Cardiac muscle cell (in vitro differentiated cells and primary cell): ENCODE results near the gene PEX11B. TPM values are rescaled to one million over a fixed set of nuclear protein-coding genes. Genes with fewer than 3 reads are reported as not detected.

Experiments used
- DNase-seq, 2 donors: peaks; one replicate each; pipeline versions ENCODE4 v3.0.0 to v3.0.0-alpha.2; 2010 to 2017; ENCODE audit warnings: low read depth in 1 of 2, low spot score in 1 of 2
- H3K27ac ChIP-seq: fragments of 200-600 bp; sonication (generic); 2 replicates; pipeline ENCODE4 v1.5.1; 2016
- H3K27me3 ChIP-seq: fragments of 200-600 bp; sonication (generic); 2 replicates; pipeline ENCODE4 v1.6.0; 2016; ENCODE audit warnings: control low read depth
- H3K36me3 ChIP-seq: fragments of 200-600 bp; sonication (generic); 2 replicates; pipeline ENCODE4 v1.5.1; 2016; ENCODE audit warnings: control low read depth
- H3K4me1 ChIP-seq: fragments of 200-600 bp; sonication (generic); 2 replicates; pipeline ENCODE4 v1.8.1; 2017; ENCODE audit warnings: low read depth, mild to moderate bottlenecking, mixed run types
- H3K4me3 ChIP-seq: fragments of 200-600 bp; sonication (generic); 2 replicates; pipeline ENCODE4 v1.5.1; 2016; ENCODE audit warnings: mild to moderate bottlenecking
- H3K9me3 ChIP-seq: fragments of 200-600 bp; sonication (generic); 2 replicates; pipeline ENCODE4 v1.5.1; 2017; ENCODE audit warnings: low read depth, mild to moderate bottlenecking, control low read depth
- CTCF ChIP-seq: IDR thresholded peaks from 2 replicates; pipeline ENCODE4 v1.5.1; 2012; ENCODE audit warnings: low read depth, mild to moderate bottlenecking, low read length
- polyA plus RNA-seq: library from polyadenylated mRNA; unstranded; fragments of >200 nt; fragmentation: Nextera tagmentation; extraction: Ambion mirVana; gene quantifications from 2 replicates; pipeline ENCODE4 v1.2.1, GENCODE V29; 2016
- total RNA-seq: library from RNA; depleted of rRNA; stranded (reverse); fragments of >200 nt; gene quantifications from 2 replicates; pipeline ENCODE4 v1.2.3, GENCODE V29; 2016

Gene PEX11B
- total and polyA plus RNA-seq, 2 experiments from 2014 or later = 28.2 to 42.3 TPM

- H3K27ac ChIP-seq = no peak within 1 kb of the TSS
- no peaks in the 10 kb centered on the region for H3K4me1 ChIP-seq
- H3K27me3 ChIP-seq = peaks cover 26% of the 10 kb centered on the region
- peak within 1 kb of the TSS; percentile 46 for H3K4me3 ChIP-seq
- TF ChIP-seq CTCF = no peak
- H3K36me3 ChIP-seq = no peaks in the 10 kb centered on the region
- DNase-seq = peak; percentile 65 to 88
- H3K9me3 ChIP-seq = no peaks in the 10 kb centered on the region
These were observed 32.7 kb downstream of the PEX11B start, which contains the start of gene ANKRD35 for GRCh38 chr1:145885738-145886287. Gene ANKRD35 (minus strand): TSS chr1:145885866. CDS start chr1:145885758, 108 bp downstream.

GRCh38 chr1:145884675-145885074, 33.8 kb downstream of the PEX11B start:
- no peak overlapping the region for H3K4me3 ChIP-seq
- H3K27ac ChIP-seq = no peak overlapping the region
- H3K4me1 ChIP-seq = peaks cover 5% of the 10 kb centered on the region
- no peaks in the 10 kb centered on the region for H3K36me3 ChIP-seq
- no peaks in the 10 kb centered on the region for H3K9me3 ChIP-seq
- peaks cover 26% of the 10 kb centered on the region for H3K27me3 ChIP-seq
- TF ChIP-seq CTCF = no peak
- peak in 1 of 2 donors; percentile 59 for DNase-seq

GRCh38 chr1:145879775-145880174, 38.7 kb downstream of the PEX11B start:
- peaks cover 8% of the 10 kb centered on the region for H3K4me1 ChIP-seq
- H3K9me3 ChIP-seq = no peaks in the 10 kb centered on the region
- no peak overlapping the region for H3K4me3 ChIP-seq
- TF ChIP-seq CTCF = no peak
- peaks cover 20% of the 10 kb centered on the region for H3K27me3 ChIP-seq
- H3K36me3 ChIP-seq = no peaks in the 10 kb centered on the region
- no peak overlapping the region for H3K27ac ChIP-seq
- no peak for DNase-seq

GRCh38 chr1:145878724-145879123, 39.8 kb downstream of the PEX11B start:
- no peak overlapping the region for H3K27ac ChIP-seq
- H3K27me3 ChIP-seq = peaks cover 12% of the 10 kb centered on the region
- no peak overlapping the region for H3K4me3 ChIP-seq
- no peaks in the 10 kb centered on the region for H3K9me3 ChIP-seq
- no peak for TF ChIP-seq CTCF
- no peaks in the 10 kb centered on the region for H3K36me3 ChIP-seq
- DNase-seq = no peak
- H3K4me1 ChIP-seq = peaks cover 8% of the 10 kb centered on the region

GRCh38 chr1:145877923-145878486, 40.5 kb downstream of the PEX11B start:
- Histone ChIP-seq H3K9me3 (no peaks in the 10 kb centered on the region), H3K27ac (no peak overlapping the region), H3K4me3 (no peak overlapping the region), H3K4me1 (peaks cover 8% of the 10 kb centered on the region), H3K36me3 (no peaks in the 10 kb centered on the region), H3K27me3 (peaks cover 10% of the 10 kb centered on the region)
- no peak for TF ChIP-seq CTCF
- no peak for DNase-seq
